MCF 10A (cell line): ENCODE data around the gene DNAJC18. TPM values are rescaled to one million over a fixed set of nuclear protein-coding genes. Genes with fewer than 3 reads are reported as not detected.

ENCODE experiments used
- BruUV-seq: library from RNA; stranded (reverse); fragments of 400-500 nt; replicated peaks from 2 replicates; lab custom pipeline; 2021; lab: Mats Ljungman, UMichigan
- CTCF ChIA-PET: fragments of 300-600 bp; sonication (Branson Sonifier 250); formaldehyde crosslinking; extraction: SDS; loops from one replicate; lab custom pipeline; 2021; ENCODE audit warnings: antibody characterized with exemption, inconsistent platforms; lab: Yijun Ruan, JAX
- POLR2A ChIA-PET: fragments of 300-600, 350-650 bp; sonication (Branson Sonifier 250); formaldehyde crosslinking; extraction: SDS; loops from one replicate; lab custom pipeline; 2020; ENCODE audit warnings: antibody characterized with exemption, inconsistent platforms; lab: Yijun Ruan, JAX
- DNase-seq: peaks from one replicate; pipeline ENCODE4 v3.0.0-alpha.2; 2018; ENCODE audit not compliant: unreplicated experiment
- H3K27ac Mint-ChIP-seq: one replicate; pipeline ENCODE4 v1.8.0; 2022; ENCODE audit warnings: mild to moderate bottlenecking, low read depth, mixed read lengths; ENCODE audit not compliant: unreplicated experiment
- H3K27me3 Mint-ChIP-seq: one replicate; pipeline ENCODE4 v1.8.0; 2022; ENCODE audit warnings: mixed read lengths; ENCODE audit not compliant: insufficient read depth, unreplicated experiment
- H3K36me3 Mint-ChIP-seq: one replicate; pipeline ENCODE4 v1.8.0; 2022; ENCODE audit warnings: mild to moderate bottlenecking, moderate library complexity, mixed read lengths; ENCODE audit not compliant: insufficient read depth, unreplicated experiment
- H3K4me1 Mint-ChIP-seq: one replicate; pipeline ENCODE4 v1.8.0; 2022; ENCODE audit warnings: mixed read lengths; ENCODE audit not compliant: insufficient read depth, unreplicated experiment
- H3K4me3 Mint-ChIP-seq: one replicate; pipeline ENCODE4 v1.8.0; 2022; ENCODE audit warnings: mild to moderate bottlenecking, moderate library complexity, mixed read lengths; ENCODE audit not compliant: unreplicated experiment
- H3K9me3 Mint-ChIP-seq: one replicate; pipeline ENCODE4 v1.8.0; 2022; ENCODE audit warnings: mixed read lengths; ENCODE audit not compliant: unreplicated experiment
- CTCF ChIP-seq: fragments of 200-600 bp; IDR thresholded peaks from one replicate; pipeline ENCODE4 v1.8.0; 2022; ENCODE audit warnings: antibody characterized with exemption, mild to moderate bottlenecking; ENCODE audit not compliant: unreplicated experiment
- intact Hi-C: fragments of 100-400 bp; cut with micrococcal nuclease; formaldehyde crosslinking; loops from 2 replicates; pipeline ENCODE4 v1.14.1; 2022
- total RNA-seq: library from RNA; stranded (reverse); gene quantifications from 2 replicates; pipeline ENCODE4 v1.2.3, GENCODE V29; 2022

DNAJC18 gene
- total RNA-seq, 1 experiment from 2014 or later = 15.1 TPM

GRCh38 chr5:139392324-139392677, 47.0 kb downstream of the DNAJC18 start:
- POLR2A ChIA-PET = interaction anchor here (1.7 kb wide), 1 partner anchor 11 kb away, joined by 8 read pairs; the partner anchor contains the start of gene SPATA24
- BruUV-seq = no TSS peak
- peaks cover 5% of the 10 kb centered on the region for H3K36me3 Mint-ChIP-seq
- no peaks in the 10 kb centered on the region for H3K27me3 Mint-ChIP-seq
- no peak for DNase-seq
- H3K27ac Mint-ChIP-seq = peak overlapping the region; percentile 66
- intact Hi-C loops = no loop called here
- CTCF ChIA-PET = interaction anchor here (0.6 to 1.8 kb wide), 2 partner anchors 18 to 20 kb away, joined by 3 to 7 read pairs; no protein-coding TSS in a partner anchor
- no peaks in the 10 kb centered on the region for H3K9me3 Mint-ChIP-seq
- H3K4me3 Mint-ChIP-seq = peak overlapping the region; percentile 67
- no peak for TF ChIP-seq CTCF
- H3K4me1 Mint-ChIP-seq = peaks cover 16% of the 10 kb centered on the region

GRCh38 chr5:139391570-139392323, 47.6 kb downstream of the DNAJC18 start:
- POLR2A ChIA-PET = interaction anchor here (1.1 to 1.7 kb wide), 3 partner anchors 12 to 97 kb away, joined by 6 to 8 read pairs (median 7); partner anchors contain the start of genes PAIP2 and SPATA24
- CTCF ChIA-PET = interaction anchor here (0.6 to 1.8 kb wide), 5 partner anchors 17 to 995 kb away, joined by 3 to 7 read pairs (median 4); no protein-coding TSS in a partner anchor
- Mint-ChIP-seq H3K27ac (peak overlapping the region; percentile 66), H3K27me3 (no peaks in the 10 kb centered on the region), H3K9me3 (no peaks in the 10 kb centered on the region), H3K4me1 (peaks cover 16% of the 10 kb centered on the region), H3K36me3 (peaks cover 5% of the 10 kb centered on the region), H3K4me3 (peak overlapping the region; percentile 67)
- TSS peak; percentile 50 for BruUV-seq
- peak; percentile 88 for DNase-seq
- TF ChIP-seq CTCF = no peak
- intact Hi-C loops = no loop called here

GRCh38 chr5:139390639-139391569, 48.4 kb downstream of the DNAJC18 start:
- peaks cover 5% of the 10 kb centered on the region for H3K36me3 Mint-ChIP-seq
- no peaks in the 10 kb centered on the region for H3K27me3 Mint-ChIP-seq
- H3K4me3 Mint-ChIP-seq = no peak overlapping the region
- intact Hi-C loops = no loop called here
- H3K27ac Mint-ChIP-seq = peak overlapping the region; percentile 66
- CTCF ChIA-PET = interaction anchor here (0.7 to 1.8 kb wide), 4 partner anchors 16 to 996 kb away, joined by 4 to 7 read pairs (median 4); no protein-coding TSS in a partner anchor
- no peaks in the 10 kb centered on the region for H3K9me3 Mint-ChIP-seq
- BruUV-seq = no TSS peak
- H3K4me1 Mint-ChIP-seq = peaks cover 21% of the 10 kb centered on the region
- no peak for DNase-seq
- POLR2A ChIA-PET = interaction anchor here (0.9 to 1.7 kb wide), 4 partner anchors 9 to 96 kb away, joined by 3 to 8 read pairs (median 6); partner anchors contain the start of genes PAIP2 and SPATA24
- no peak for TF ChIP-seq CTCF
